ENCODE data around the gene FRS3. TPM values are rescaled to one million over a fixed set of nuclear protein-coding genes. Genes with fewer than 3 reads are reported as not detected.

Gene FRS3
- total and polyA plus RNA-seq, 8 donors: 5.3 to 10.9 (median 9.0) TPM

GRCh38 chr6:41780551-41781365 is 1.1 kb upstream of the FRS3 start, which contains the start of gene PRICKLE4:
PRICKLE4 (plus strand) TSS chr6:41780782; CDS start chr6:41783474, 2,692 bp downstream.
- no peaks in the 10 kb centered on the region for H3K9me3 ChIP-seq
- H3K4me1 ChIP-seq: peaks cover 19 to 74% of the 10 kb centered on the region in 2 donors
- peaks cover 0 to under 1% of the 10 kb centered on the region in 2 donors for H3K36me3 ChIP-seq
- H3K27ac ChIP-seq: peak within 1 kb of the TSS; percentile 82 to 87
- peak; percentile 63 for ATAC-seq
- peak in 3 of 4 donors; percentile 58 to 86 (median 67) for DNase-seq
- no peak for TF ChIP-seq CTCF (IDR thresholded peaks at IDR 0.05)
- H3K4me3 ChIP-seq: peak within 1 kb of the TSS; percentile 58 to 83
- intact Hi-C loops (cut with DNase I): loop anchor here in 1 of 2 donors (5.0 kb wide), 1 partner anchor 267 kb away; no protein-coding TSS in a partner anchor
- H3K27me3 ChIP-seq: no peaks in the 10 kb centered on the region

DNA sequence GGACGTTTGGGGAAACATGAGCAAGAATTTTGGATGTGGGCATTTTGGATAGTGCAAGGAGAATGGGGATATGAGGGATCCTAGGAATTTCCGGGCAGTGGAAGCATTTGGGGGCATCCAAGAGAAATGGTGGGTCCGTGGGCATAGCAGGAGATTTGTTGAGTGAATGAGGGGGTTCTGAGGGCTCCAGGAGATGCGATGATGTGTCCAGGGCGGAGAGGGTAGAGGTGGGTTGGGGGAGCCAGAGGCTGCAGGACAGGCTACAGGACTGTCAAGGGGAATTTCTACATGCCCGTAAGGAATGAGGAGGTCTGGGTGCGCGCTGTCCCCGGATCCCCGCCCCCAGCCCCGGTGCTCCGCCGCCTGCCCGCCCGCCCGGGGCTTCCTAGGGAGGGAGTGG is 364 bp downstream of the FRS3 start:
- intact Hi-C loops (cut with DNase I): no loop called here
- ATAC-seq (no peak), DNase-seq (no peak)
- Histone ChIP-seq H3K36me3 (peaks cover 0 to 15% of the 10 kb centered on the region in 2 donors), H3K9me3 (no peaks in the 10 kb centered on the region), H3K4me1 (peaks cover 14 to 63% of the 10 kb centered on the region in 2 donors), H3K27ac (peak overlapping the region in 1 of 2 donors; percentile 82), H3K4me3 (peak overlapping the region; percentile 58 to 83), H3K27me3 (no peaks in the 10 kb centered on the region)
- TF ChIP-seq CTCF (IDR thresholded peaks at IDR 0.05): no peak

GRCh38 chr6:41778895-41779294 is 805 bp downstream of the FRS3 start:
- H3K27me3 ChIP-seq: no peaks in the 10 kb centered on the region
- peaks cover 0 to 19% of the 10 kb centered on the region in 2 donors for H3K36me3 ChIP-seq
- no peak overlapping the region for H3K27ac ChIP-seq
- peak overlapping the region in 1 of 2 donors; percentile 83 for H3K4me3 ChIP-seq
- no peaks in the 10 kb centered on the region for H3K9me3 ChIP-seq
- peaks cover 14 to 59% of the 10 kb centered on the region in 2 donors for H3K4me1 ChIP-seq
- intact Hi-C loops (cut with DNase I): no loop called here
- no peak for TF ChIP-seq CTCF (IDR thresholded peaks at IDR 0.05)
- no peak for ATAC-seq
- DNase-seq: no peak

- H3K27me3 ChIP-seq: no peaks in the 10 kb centered on the region
- no peaks in the 10 kb centered on the region for H3K9me3 ChIP-seq
- peaks cover 14 to 52% of the 10 kb centered on the region in 2 donors for H3K4me1 ChIP-seq
- H3K4me3 ChIP-seq: no peak overlapping the region
- TF ChIP-seq CTCF (IDR thresholded peaks at IDR 0.05): no peak
- ATAC-seq (no peak), DNase-seq (no peak)
- H3K27ac ChIP-seq: peak overlapping the region in 1 of 2 donors; percentile 26
- intact Hi-C loops (cut with DNase I): no loop called here
- peaks cover 0 to 31% of the 10 kb centered on the region in 2 donors for H3K36me3 ChIP-seq
Measured at GRCh38 chr6:41777551-41778285, 2.0 kb downstream of the FRS3 start.

Measured in left lung (tissue), 10 donors.